AG09319 (cell line): Measurements from ENCODE around the gene NKX3-2.

Source experiments
- DNase-seq: peaks from one replicate; pipeline ENCODE4 v3.0.0-alpha.2; 2010; ENCODE audit warnings: low read depth; ENCODE audit errors: extremely low read depth
- TF ChIP-seq, protein P1 (sequence below): IDR thresholded peaks from 2 replicates; pipeline ENCODE4 v1.5.1; 2011; ENCODE audit warnings: low read depth, mild to moderate bottlenecking, inconsistent platforms, low read length, moderate library complexity

NKX3-2 gene

DNA sequence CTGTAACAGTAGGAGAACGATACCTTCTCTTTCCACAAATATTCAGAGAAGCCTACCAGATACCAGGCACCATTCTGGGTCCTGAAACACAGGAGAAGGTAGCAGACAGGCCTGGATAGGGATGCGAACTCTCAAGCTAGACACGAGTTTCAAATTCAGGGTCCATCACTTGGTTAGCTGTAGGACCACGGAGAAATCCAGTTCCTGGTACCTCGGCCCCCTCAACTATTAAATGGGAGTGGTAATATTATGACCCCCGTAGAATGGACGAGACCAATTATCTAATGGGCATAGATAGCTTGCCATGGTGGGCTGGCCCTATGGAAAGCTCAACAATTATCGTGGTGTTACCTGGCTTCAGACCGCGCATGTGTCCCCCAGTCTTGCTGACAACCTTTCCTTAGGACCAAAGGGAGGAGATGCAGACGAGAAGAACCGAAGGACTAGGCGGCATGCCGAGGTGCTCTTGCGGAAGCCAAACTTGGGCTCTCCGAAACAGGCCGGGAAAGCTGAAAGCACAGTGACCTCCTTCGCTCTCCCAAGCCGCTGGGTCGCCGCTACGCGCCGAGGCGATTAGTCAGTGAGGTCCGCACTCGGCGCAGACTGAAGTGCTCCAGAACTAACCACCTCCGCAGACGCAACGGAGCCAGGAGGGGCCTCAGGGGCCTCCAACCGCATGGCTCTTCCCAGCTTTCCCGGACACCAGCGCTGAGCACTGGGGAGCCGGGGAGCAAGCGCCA lies 19.6 kb downstream of the NKX3-2 start:
- TF ChIP-seq, protein P1, sequence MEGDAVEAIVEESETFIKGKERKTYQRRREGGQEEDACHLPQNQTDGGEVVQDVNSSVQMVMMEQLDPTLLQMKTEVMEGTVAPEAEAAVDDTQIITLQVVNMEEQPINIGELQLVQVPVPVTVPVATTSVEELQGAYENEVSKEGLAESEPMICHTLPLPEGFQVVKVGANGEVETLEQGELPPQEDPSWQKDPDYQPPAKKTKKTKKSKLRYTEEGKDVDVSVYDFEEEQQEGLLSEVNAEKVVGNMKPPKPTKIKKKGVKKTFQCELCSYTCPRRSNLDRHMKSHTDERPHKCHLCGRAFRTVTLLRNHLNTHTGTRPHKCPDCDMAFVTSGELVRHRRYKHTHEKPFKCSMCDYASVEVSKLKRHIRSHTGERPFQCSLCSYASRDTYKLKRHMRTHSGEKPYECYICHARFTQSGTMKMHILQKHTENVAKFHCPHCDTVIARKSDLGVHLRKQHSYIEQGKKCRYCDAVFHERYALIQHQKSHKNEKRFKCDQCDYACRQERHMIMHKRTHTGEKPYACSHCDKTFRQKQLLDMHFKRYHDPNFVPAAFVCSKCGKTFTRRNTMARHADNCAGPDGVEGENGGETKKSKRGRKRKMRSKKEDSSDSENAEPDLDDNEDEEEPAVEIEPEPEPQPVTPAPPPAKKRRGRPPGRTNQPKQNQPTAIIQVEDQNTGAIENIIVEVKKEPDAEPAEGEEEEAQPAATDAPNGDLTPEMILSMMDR = no peak
- DNase-seq = no peak

DNA sequence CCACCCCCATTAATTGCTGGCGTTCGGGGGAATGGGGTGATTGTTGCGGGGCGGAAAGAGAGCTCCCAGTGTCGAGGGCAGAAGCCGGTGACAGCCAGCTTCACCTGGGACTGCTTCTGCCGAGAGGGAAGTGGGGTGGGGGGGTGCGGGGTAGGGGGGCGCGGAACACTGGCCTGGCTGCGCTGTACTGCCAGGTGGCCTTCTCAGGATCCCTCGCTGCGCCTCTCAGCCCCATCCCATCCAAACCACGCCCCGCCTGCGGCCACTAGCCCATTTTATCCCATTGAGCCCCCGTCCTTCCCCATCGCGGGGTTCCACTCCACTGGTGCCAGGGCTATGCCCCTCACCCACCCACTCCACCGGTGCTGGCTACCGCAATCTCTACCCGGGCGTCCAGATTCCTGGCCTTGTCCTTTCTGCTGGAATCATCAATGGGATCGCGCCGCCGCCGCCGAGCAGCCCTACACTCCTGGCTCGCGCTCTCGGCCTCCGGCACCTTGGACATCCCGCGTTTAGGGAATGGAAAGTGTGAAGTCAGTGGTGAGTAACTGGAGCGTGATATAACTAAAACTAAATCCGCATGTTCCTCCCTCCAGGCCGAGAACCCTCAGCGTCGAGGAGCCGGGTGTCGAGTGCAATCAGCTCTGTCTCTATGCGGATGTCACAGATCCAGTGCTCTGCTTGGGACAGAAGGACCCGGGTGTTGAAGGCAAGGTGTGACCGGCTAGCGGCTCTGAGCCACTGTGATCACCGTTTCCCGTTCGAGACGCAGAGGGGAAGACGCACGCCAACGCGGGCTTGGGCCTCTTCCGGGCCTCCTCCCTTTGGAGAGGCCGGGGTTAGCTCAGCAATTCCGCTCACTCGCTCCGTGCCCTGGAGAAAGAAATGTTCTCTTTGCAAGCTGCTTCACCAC lies 20.5 kb downstream of the NKX3-2 start:
- no peak for DNase-seq
- TF ChIP-seq, protein P1 = no peak

DNA sequence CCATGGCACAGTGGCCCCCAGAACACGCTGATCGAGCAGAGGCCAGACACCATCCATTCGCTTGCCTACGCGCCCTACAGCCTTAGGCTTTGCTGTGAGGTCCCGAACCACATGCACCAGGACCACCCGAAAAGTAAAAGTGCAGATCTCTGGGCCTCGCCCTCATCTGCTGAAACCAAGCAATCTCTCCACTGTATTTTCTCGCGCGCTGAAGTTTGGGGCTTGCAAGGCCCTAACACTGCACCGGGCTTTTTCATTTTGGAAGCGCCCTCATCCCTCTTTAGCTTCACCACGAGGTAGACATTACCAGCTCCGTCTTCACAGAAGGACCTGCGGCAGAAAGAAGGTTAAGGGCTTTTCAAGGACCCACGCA lies 21.2 kb downstream of the NKX3-2 start:
- TF ChIP-seq, protein P1 = no peak
- no peak for DNase-seq

DNA sequence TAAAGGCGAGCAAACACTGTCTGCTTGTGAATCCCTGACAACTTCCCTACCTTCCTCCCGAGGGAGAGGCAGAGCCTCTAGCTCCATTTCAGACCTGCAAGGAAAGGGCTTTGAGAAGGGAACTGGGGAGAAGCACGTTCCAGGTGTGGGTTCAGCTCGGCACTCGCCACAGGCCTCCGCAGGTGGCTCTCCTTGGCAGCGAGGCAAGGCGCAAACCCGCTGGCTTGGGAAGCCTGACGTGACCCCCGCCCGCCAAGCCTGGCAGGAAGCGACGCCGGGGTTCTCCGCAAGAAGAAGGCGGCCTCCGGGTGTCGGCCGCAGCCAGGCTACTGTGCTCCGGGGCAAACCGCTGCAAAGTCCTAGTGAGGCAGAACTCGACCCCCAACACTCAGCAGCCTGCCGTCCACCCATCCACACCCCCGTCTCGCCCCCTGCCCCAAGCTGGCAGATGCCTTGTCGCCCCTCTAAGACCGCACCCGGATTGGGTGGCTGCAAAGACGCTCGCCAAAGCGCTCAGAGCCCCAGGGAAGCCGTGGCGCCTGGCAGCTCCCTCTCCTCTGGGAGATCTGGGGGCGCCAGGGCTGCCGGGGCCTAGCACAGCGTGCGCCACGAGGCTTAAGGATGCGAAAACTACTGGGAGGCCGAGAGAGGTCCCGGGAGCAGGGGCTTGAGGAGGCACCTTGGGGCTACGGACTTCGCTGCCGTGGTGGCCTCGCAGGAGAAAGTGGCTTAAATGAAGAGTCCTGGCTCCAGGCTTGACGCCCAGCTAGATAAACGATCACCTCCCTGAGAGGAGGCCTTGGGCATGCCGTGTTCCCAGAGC lies 21.8 kb downstream of the NKX3-2 start:
- DNase-seq = no peak
- TF ChIP-seq, protein P1 = no peak

DNA sequence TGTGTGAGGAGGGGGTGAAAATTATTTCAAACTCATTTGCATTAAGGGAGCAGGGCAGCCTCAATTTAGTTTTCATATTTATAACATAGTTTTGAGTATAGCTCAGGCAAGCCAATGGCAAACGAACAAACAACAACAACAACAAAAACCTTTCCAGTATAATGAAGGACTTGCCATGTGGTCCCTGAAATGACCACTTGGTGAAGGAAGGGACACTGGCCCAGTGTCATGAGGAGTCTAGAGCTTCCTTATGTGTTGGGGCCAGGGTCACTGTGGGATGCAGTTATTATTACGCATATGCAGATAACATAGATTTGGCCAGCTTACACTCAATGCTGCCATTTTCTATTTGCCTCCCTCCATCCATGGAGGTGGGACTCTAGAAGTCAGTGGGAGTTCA lies 23.3 kb downstream of the NKX3-2 start:
- DNase-seq = no peak
- TF ChIP-seq, protein P1 = no peak

DNA sequence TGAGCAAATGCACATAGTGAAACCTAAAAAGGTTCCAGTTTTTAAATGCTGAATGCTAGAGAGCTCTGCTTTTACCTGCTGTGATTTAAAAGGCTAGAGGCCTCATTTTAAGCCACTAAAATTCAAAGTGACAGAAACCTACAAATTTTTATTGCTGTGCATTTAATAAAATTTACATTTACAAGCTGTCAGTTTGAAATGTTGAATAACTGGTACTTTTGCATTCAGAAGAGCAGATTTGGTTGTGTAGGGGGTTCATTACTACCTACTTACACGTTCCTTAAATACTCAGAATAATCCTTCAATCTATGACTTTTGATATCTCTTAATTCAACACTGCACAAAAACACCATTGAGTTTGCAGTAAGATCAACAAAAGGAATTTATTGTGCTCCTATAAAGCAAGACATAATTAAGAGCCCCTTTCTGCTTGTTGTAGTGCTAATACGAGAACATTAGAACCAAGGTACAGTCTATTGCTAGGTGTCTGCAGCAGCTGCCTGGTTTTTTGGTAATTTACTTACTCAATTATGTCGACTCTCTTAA lies 27.9 kb downstream of the NKX3-2 start:
- DNase-seq = no peak
- TF ChIP-seq, protein P1 = no peak
